HG03432 (cell line): ENCODE data around the gene KCNIP3.
"Not testable (repeated sequence)": the region's sequence is repeated elsewhere in the genome, so short reads cannot be mapped to it uniquely, and the experiment has no call there.

Experiments
- ATAC-seq: cut with Tn5 transposase; IDR thresholded peaks from one replicate; pipeline ENCODE4 v1.9.1; 2021; ENCODE audit warnings: mild to moderate bottlenecking, moderate library complexity; ENCODE audit not compliant: unreplicated experiment

Gene KCNIP3

GRCh38 chr2:95346738-95347671 lies 49.9 kb downstream of the KCNIP3 start:
- ATAC-seq: no peak

GRCh38 chr2:95347681-95348608 lies 50.8 kb downstream of the KCNIP3 start:
- ATAC-seq: no peak

- ATAC-seq: no peak
Measured at GRCh38 chr2:95348609-95349567, 51.7 kb downstream of the KCNIP3 start.

GRCh38 chr2:95349568-95350322 lies 52.6 kb downstream of the KCNIP3 start:
- no peak for ATAC-seq

- no peak for ATAC-seq
Measured at GRCh38 chr2:95350368-95350767, 53.2 kb downstream of the KCNIP3 start.

GRCh38 chr2:95350774-95351597 lies 53.8 kb downstream of the KCNIP3 start:
- no peak for ATAC-seq

- no peak for ATAC-seq
Measured at GRCh38 chr2:95351598-95351915, 54.4 kb downstream of the KCNIP3 start.

GRCh38 chr2:95352310-95353054 lies 55.3 kb downstream of the KCNIP3 start:
- no peak for ATAC-seq

- no peak for ATAC-seq
Measured at GRCh38 chr2:95353055-95353575, 56.0 kb downstream of the KCNIP3 start.

GRCh38 chr2:95353613-95354468 lies 56.7 kb downstream of the KCNIP3 start:
- ATAC-seq: no peak

- no peak for ATAC-seq
Measured at GRCh38 chr2:95354469-95354901, 57.3 kb downstream of the KCNIP3 start.

GRCh38 chr2:95354925-95355324 lies 57.8 kb downstream of the KCNIP3 start:
- no peak for ATAC-seq

GRCh38 chr2:95355486-95355885 lies 58.3 kb downstream of the KCNIP3 start:
- not testable (repeated sequence) for ATAC-seq

GRCh38 chr2:95356821-95357700 lies 59.9 kb downstream of the KCNIP3 start:
- no peak for ATAC-seq

GRCh38 chr2:95357717-95358280 lies 60.7 kb downstream of the KCNIP3 start:
- no peak for ATAC-seq

GRCh38 chr2:95359031-95359430 lies 61.9 kb downstream of the KCNIP3 start:
- ATAC-seq: no peak
